HG03159 (cell line): ENCODE measurements around the gene PEX3.

Experiments used
- ATAC-seq: cut with Tn5 transposase; IDR thresholded peaks from one replicate; pipeline ENCODE4 v1.9.1; 2021; ENCODE audit warnings: mild to moderate bottlenecking, moderate library complexity; ENCODE audit not compliant: unreplicated experiment

The PEX3 gene

GRCh38 chr6:143536866-143537691 lies 86.5 kb downstream of the PEX3 start:
- peak; percentile 64 for ATAC-seq

GRCh38 chr6:143538374-143538773 lies 87.8 kb downstream of the PEX3 start:
- ATAC-seq = no peak

DNA sequence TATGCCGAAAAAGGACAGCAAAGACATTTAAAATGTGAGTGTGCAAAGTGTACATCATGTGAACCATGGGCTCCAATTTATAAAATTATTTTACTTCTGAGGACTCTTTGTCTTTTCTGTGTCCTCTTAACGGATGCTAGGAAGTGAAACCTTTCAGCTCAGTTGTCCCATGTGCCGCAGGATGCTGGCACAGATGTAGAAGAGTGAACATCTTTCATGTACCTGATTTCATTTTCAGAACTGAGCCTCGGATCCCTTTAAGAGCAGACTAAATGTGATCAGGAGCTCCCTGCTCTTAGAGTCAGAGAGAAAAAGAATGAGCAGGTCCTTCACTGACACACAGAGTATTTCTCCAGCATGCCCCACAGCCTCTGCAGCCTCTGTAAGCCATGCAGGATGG lies 88.5 kb downstream of the PEX3 start:
- no peak for ATAC-seq

DNA sequence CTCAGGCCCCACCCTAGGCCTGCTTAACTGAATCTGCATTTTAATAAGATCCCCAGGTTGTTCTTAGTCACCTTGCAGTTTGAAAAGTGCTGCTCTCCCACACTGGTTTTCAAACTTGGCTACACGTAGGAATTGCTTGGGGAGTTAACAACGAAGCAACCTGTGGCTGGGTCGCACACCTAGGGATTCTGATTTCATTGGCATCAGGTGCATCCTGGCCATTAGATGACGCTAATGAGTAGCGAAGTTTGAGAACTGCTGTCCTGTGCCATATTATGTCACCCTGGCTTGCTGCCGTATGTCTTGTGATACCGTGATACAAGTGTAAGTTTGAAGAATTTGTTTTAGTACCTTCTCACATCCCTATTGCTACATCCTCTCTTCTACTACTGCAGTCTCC lies 89.1 kb downstream of the PEX3 start:
- no peak for ATAC-seq

DNA sequence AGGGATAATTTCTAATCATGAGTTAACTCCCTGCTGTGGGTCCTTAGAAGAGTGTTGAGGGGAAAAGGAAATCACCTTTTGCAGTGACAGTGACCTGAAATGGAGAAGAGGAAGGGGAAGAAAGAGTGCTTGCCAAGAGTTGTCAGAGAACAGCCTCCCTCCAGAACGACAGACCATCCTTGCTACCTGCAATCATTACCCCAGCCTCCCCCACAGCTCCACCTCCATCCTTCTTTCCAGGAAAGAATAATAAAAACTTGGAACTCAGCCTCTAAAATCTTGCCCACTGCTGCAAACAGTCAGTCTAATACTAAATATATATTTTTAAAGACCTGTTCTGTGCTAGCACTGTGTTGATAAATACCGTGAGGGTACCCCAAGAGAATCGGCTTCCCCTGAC lies 89.6 kb downstream of the PEX3 start:
- ATAC-seq = no peak
